Body of pancreas (tissue), 4 donors: ENCODE data around the gene AIMP1. TPM values are rescaled to one million over a fixed set of nuclear protein-coding genes. Genes with fewer than 3 reads are reported as not detected.
"Not testable (repeated sequence)": the region's sequence is repeated elsewhere in the genome, so short reads cannot be mapped to it uniquely, and the experiment has no call there.

ENCODE experiments used
- ATAC-seq: fragments of 150-250 bp; one replicate; pipeline ENCODE4 v1.9.1; 2016
- DNase-seq, 4 donors: peaks; one replicate each; pipeline ENCODE4 v3.0.0-alpha.2; 2019
- H3K27ac ChIP-seq, 4 donors: fragments of 200-600 bp; sonication (generic); 1 replicate in 3 of 4; 2 replicates in 1 of 4; pipeline versions ENCODE4 v1.5.1 to v1.6.1; 2016 to 2019; ENCODE audit warnings: mild to moderate bottlenecking in 1 of 4, mixed read lengths in 1 of 4, moderate library complexity in 1 of 4
- H3K27me3 ChIP-seq, 2 donors: fragments of 200-600 bp; sonication (generic); one replicate each; pipeline ENCODE4 v1.6.0; 2016; ENCODE audit warnings: mild to moderate bottlenecking in 1 of 2
- H3K36me3 ChIP-seq, 2 donors: fragments of 200-600 bp; sonication (generic); replicated peaks in 1 of 2; 2 replicates each; pipeline ENCODE4 v1.5.1; 2016; ENCODE audit warnings: low read depth in 2 of 2; ENCODE audit not compliant: insufficient read depth in 1 of 2
- H3K4me1 ChIP-seq: fragments of 200-600 bp; sonication (generic); one replicate; pipeline ENCODE4 v1.6.0; 2016
- H3K4me3 ChIP-seq, 2 donors: fragments of 200-600 bp; sonication (generic); 1 replicate in 1 of 2; 2 replicates in 1 of 2; pipeline ENCODE4 v1.5.1; 2016 to 2019
- H3K9me3 ChIP-seq, 3 donors: fragments of 200-600 bp; sonication (generic); 1 replicate in 2 of 3; 2 replicates in 1 of 3; pipeline ENCODE4 v1.5.1; 2016
- POLR2A ChIP-seq, 3 donors: fragments of 450-650 bp; IDR thresholded peaks; one replicate each; pipeline ENCODE4 v1.6.1; 2016; ENCODE audit warnings: antibody characterized with exemption in 3 of 3, mild to moderate bottlenecking in 2 of 3
- WGBS, 2 donors: methylation state at CpG; one replicate each; pipeline ENCODE4 v1.1.5; 2017; 5-methylcytosine and 5-hydroxymethylcytosine counted together
- intact Hi-C: fragments of 100-400 bp; cut with DNase I; formaldehyde crosslinking; loops from one replicate; pipeline ENCODE4 v1.15.1; 2023
- total RNA-seq, 2 donors: library from RNA; depleted of rRNA; stranded (reverse); fragments of >200 nt; gene quantifications; one replicate each; pipeline ENCODE4 v1.1.0, GENCODE V29; 2016
- TF ChIP-seq, protein P1 (sequence below), 7 experiments: fragments of 450-650 bp in 4 of 7; fragments of 200-600 bp in 3 of 7; sonication (generic) in 3 of 7; IDR thresholded peaks; one replicate each; pipeline ENCODE4 v1.5.1; 2016 to 2019; ENCODE audit warnings: antibody characterized with exemption in 7 of 7

The AIMP1 gene
- total RNA-seq, 2 donors from 2014 or later: 13.7 to 14.5 TPM

DNA sequence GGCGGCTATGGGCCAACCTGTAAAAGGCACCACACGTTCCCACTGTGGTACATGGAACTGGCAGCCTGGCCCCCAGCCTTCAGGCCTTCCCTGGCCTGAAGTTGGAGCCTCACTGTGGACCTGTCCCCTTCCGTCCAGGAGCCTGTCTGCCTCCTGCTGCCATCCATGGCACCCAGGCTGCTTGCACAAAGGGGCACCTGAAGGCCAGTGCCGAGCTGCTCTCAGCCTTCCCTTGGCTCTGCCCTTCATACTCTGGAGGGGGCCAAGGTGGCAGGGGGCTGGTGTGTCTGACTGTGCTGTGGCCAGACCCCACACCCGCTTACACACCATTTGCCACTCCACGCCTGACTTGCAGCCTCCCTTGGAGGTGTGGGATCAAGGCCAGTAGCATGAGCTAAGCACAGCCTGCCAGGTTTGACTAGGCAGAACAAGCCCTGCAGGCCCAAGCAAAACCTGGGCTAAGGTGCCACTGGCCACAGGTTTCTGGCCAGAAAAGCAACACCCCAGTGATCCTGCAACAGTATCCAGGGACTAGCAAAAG, 69.6 kb downstream of the AIMP1 start:
- no peak for ATAC-seq
- no peak for DNase-seq
- TF ChIP-seq, protein P1, sequence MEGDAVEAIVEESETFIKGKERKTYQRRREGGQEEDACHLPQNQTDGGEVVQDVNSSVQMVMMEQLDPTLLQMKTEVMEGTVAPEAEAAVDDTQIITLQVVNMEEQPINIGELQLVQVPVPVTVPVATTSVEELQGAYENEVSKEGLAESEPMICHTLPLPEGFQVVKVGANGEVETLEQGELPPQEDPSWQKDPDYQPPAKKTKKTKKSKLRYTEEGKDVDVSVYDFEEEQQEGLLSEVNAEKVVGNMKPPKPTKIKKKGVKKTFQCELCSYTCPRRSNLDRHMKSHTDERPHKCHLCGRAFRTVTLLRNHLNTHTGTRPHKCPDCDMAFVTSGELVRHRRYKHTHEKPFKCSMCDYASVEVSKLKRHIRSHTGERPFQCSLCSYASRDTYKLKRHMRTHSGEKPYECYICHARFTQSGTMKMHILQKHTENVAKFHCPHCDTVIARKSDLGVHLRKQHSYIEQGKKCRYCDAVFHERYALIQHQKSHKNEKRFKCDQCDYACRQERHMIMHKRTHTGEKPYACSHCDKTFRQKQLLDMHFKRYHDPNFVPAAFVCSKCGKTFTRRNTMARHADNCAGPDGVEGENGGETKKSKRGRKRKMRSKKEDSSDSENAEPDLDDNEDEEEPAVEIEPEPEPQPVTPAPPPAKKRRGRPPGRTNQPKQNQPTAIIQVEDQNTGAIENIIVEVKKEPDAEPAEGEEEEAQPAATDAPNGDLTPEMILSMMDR (IDR thresholded peaks at IDR 0.05): no peak
- TF ChIP-seq POLR2A (IDR thresholded peaks at IDR 0.05): no peak
- H3K27me3 ChIP-seq: no peaks in the 10 kb centered on the region
- no peaks in the 10 kb centered on the region for H3K36me3 ChIP-seq
- WGBS, 2 donors: 65 to 80% methylated on average over 3 to 6 of the region's 6 CpGs
- no peak overlapping the region for H3K27ac ChIP-seq
- no peaks in the 10 kb centered on the region for H3K4me1 ChIP-seq
- peaks cover 0 to 6% (median 0%) of the 10 kb centered on the region in 3 donors for H3K9me3 ChIP-seq
- intact Hi-C loops: no loop called here
- H3K4me3 ChIP-seq: no peak overlapping the region

DNA sequence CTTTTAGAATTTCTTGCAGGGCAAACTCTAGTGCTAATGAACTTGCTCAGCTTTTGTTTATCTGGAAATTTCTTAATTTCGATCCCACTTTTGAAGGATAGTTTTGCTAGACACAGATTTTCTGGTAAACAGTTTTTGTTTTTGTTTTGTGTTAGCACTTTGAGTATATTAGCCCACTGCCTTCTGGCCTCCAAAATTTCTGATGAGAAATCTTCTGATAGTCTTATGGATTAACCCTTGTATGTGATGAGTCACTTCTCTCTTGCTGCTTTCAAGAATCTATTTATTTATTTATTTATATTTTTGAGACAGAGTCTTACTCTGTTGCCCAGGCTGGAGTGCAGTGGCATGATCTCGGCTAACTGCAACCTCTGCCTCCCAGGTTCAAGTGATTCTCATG, 79.2 kb downstream of the AIMP1 start:
- no peak for ATAC-seq
- Histone ChIP-seq H3K27ac (no peak overlapping the region), H3K9me3 (peaks cover 0 to 3% (median 0%) of the 10 kb centered on the region in 3 donors), H3K36me3 (no peaks in the 10 kb centered on the region), H3K4me1 (no peaks in the 10 kb centered on the region), H3K27me3 (no peaks in the 10 kb centered on the region), H3K4me3 (no peak overlapping the region)
- 61 to 75% methylated on average over 2 of the region's 2 CpGs for WGBS, 2 donors
- no peak for TF ChIP-seq POLR2A (IDR thresholded peaks at IDR 0.05)
- TF ChIP-seq, protein P1 (IDR thresholded peaks at IDR 0.05): no peak
- no peak for DNase-seq
- intact Hi-C loops: no loop called here

DNA sequence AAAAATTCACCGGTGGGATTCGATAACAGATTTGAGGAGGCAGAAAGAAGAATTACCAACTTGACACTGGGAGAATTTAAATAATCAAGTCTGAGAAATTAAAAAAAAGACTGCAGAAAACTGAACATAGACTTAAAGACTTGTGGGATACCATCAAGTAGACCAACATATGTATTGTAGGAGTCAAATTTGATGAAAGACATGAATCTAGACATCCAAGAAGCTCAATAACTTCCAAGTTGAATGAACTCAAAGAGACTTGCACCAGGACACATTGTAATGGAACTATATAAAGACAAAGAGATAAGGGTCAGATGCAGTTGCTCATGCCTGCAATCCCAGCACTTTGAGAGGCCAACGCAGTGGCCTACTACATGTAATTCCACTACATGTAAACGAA, 82.5 kb downstream of the AIMP1 start:
- intact Hi-C loops: not testable (repeated sequence)

More for the DNA sequence above, 82.5 kb downstream of the AIMP1 start:
- H3K4me3 ChIP-seq, H3K4me1 ChIP-seq, DNase-seq, H3K27ac ChIP-seq, ATAC-seq, H3K27me3 ChIP-seq, H3K9me3 ChIP-seq, H3K36me3 ChIP-seq: not testable (repeated sequence)
- 60 to 74% methylated on average over 2 to 4 of the region's 4 CpGs for WGBS, 2 donors

Other genes with a start within 250 kb of the AIMP1 start
- 10 to 100 TPM; 24.7 to 28.5 TPM for gene TBCK, start 341 bp upstream of the AIMP1 start, total RNA-seq
- gene GIMD1, start 52.2 kb downstream of the AIMP1 start, total RNA-seq: not detected